ENCODE data around the gene CTSZ. TPM values are rescaled to one million over a fixed set of nuclear protein-coding genes. Genes with fewer than 3 reads are reported as not detected.

CTSZ gene
- 79.9 and 92.1 TPM in 2 replicates for total RNA-seq

- DNase-seq (ENCODE audit: low read depth) = peak; percentile 37
- H3K4me3 ChIP-seq (ENCODE audit: low read depth, low read length) = peak within 1 kb of the TSS; percentile 78
- TF ChIP-seq CTCF (IDR thresholded peaks at IDR 0.05; ENCODE audit: insufficient read depth, low read depth, low read length) = no peak
Observed at GRCh38 chr20:59006864-59007664, at the start of gene CTSZ. CTSZ (minus strand) TSS chr20:59007254; CDS start chr20:59007128, 126 bp downstream.

DNA sequence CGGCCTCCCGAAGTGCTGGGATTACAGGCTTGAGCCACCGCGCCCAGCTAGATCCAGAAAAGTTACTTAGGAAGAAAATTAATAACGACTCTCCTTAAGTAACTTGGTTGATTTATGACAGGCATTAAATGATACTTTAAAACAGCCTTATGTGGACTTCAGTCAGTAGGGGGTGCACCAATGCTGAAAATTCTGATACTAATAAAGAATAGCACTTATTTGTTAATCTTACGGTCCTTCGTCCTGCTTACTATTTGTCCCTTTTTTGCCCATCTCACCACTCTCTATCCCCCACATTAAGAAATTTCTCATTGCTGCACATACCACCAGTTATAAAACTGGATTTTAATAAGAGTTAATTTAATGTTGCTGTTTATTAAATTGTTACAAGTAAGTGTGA is 48.2 kb upstream of the CTSZ start:
- DNase-seq (ENCODE audit: low read depth) = peak; percentile 34
- peak; percentile 42 for TF ChIP-seq CTCF (IDR thresholded peaks at IDR 0.05; ENCODE audit: insufficient read depth, low read depth, low read length)
- H3K4me3 ChIP-seq (ENCODE audit: low read depth, low read length) = no peak overlapping the region

DNA sequence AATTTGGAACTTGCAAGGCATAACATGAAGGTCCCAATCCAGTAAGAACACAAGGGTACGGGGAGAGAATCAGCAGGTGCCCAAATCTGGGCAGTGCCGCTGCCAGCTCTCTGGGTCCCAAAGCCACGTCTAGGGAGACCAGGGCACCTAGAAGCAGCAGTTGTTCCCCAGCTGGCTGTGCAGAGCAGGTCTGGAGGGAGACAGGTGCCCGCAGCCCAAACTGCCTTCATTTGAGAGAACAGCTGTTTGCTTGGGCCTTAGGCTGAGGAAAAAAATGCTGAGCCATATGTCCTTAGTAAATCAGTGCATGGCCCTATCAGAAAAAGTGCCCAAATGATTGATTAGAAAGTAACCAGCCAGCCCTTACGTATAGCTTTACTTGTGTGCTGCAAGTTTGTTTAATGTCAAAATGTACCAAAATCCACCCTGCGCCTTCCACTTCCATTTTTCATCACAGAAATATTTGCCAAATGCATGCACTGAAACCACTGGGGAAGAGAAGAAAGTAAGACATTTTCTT is 44.7 kb upstream of the CTSZ start:
- no peak for DNase-seq (ENCODE audit: low read depth)
- no peak overlapping the region for H3K4me3 ChIP-seq (ENCODE audit: low read depth, low read length)
- no peak for TF ChIP-seq CTCF (IDR thresholded peaks at IDR 0.05; ENCODE audit: insufficient read depth, low read depth, low read length)

DNA sequence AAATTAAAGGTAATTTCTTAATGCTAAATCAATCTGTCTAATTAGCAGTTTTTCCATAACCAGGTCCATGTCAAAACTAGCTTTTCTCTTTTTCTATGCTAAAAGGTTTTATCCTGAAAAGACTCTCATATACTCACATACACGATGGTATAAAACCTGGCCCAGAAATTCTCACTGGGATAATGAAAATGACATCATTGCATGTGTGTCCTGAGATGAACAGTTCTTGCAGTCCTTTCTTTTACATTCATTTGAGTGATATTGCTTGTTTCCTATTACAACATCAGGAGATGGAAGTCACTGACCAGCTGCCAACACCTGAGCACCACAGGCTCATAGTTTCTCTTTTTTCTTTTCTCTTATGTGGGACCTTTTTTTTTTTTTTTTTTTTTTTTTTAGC is 43.4 kb upstream of the CTSZ start:
- no peak overlapping the region for H3K4me3 ChIP-seq (ENCODE audit: low read depth, low read length)
- TF ChIP-seq CTCF (IDR thresholded peaks at IDR 0.05; ENCODE audit: insufficient read depth, low read depth, low read length) = no peak
- no peak for DNase-seq (ENCODE audit: low read depth)

- no peak for DNase-seq (ENCODE audit: low read depth)
- TF ChIP-seq CTCF (IDR thresholded peaks at IDR 0.05; ENCODE audit: insufficient read depth, low read depth, low read length) = no peak
- H3K4me3 ChIP-seq (ENCODE audit: low read depth, low read length) = no peak overlapping the region
Observed at GRCh38 chr20:59048681-59049030, 41.6 kb upstream of the CTSZ start.

DNA sequence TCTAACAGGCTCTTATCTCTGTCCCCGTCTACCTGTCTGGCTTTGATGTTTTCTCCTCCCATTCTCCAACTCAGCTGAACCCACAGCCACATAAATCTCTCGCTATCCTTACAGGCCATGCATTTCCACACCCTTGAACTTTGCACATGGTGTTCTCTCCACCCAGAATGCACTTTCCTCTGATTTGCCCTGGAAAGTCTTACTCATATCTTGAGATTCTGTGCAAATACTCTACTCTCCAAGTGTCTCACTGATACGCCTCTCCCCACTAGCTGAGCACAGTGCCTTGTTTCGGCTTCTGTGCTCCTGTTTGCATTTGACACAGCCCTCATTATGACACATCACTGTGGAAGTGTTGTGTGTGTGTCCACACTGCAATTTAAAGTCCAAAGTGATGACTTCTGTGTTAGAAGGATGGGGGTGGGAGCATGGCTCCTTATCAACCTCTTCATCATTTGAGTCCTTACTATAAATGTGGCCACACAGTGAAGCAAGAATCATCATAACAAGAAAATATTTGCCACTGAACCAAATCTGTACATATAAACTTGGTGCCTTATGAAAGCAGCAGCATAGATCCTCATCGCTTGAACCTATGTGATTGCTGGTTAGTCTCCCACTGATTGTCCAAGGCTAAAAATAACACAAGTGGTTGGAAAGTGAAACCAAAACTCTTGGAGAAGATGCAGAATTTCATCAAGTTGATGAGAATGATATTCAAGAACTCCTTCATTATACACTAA is 41.1 kb upstream of the CTSZ start:
- TF ChIP-seq CTCF (IDR thresholded peaks at IDR 0.05; ENCODE audit: insufficient read depth, low read depth, low read length) = no peak
- peak; percentile 38 for DNase-seq (ENCODE audit: low read depth)
- no peak overlapping the region for H3K4me3 ChIP-seq (ENCODE audit: low read depth, low read length)

All from fibroblast of villous mesenchyme (primary cell).